ENCODE results near the gene ZBTB49.

GRCh38 chr4:4306920-4307319 lies 16.9 kb downstream of the ZBTB49 start:
- TF ChIP-seq POLR2A (IDR thresholded peaks at IDR 0.05; ENCODE audit: low read depth) (no peak), CTCF (IDR thresholded peaks at IDR 0.05) (no peak), POLR2AphosphoS5 (IDR thresholded peaks at IDR 0.05) (no peak)
